CD4-positive, alpha-beta T cell (primary cell): ENCODE data around the gene FXYD3. TPM values are rescaled to one million over a fixed set of nuclear protein-coding genes. Genes with fewer than 3 reads are reported as not detected.

Source experiments
- ATAC-seq: fragments of 200-7000 bp; cut with Tn5 transposase; one replicate; pipeline ENCODE4 v1.10.0; 2022; ENCODE audit warnings: mild to moderate bottlenecking; ENCODE audit not compliant: poor library complexity
- CTCF ChIA-PET: fragments of 350-600 bp; sonication (Branson Sonifier 250); formaldehyde crosslinking; loops from one replicate; lab custom pipeline; 2021; ENCODE audit warnings: antibody characterized with exemption, inconsistent platforms; lab: Charles Lee
- POLR2A ChIA-PET: fragments of 350-600 bp; sonication (Branson Sonifier 250); formaldehyde crosslinking; loops from one replicate; lab custom pipeline; 2021; ENCODE audit warnings: antibody characterized with exemption, inconsistent platforms; lab: Charles Lee
- DNase-seq, 14 experiments: peaks; one replicate each; pipeline ENCODE4 v3.0.0-alpha.2; 2013 to 2020; ENCODE audit warnings: mixed read lengths in 2 of 14
- H3K27ac ChIP-seq, 2 donors: one replicate each; pipeline versions ENCODE4 v1.5.1 to v1.7.0; 2013; ENCODE audit warnings: low read length in 2 of 2, low read depth in 1 of 2, mild to moderate bottlenecking in 1 of 2
- H3K27me3 ChIP-seq, 2 experiments: 1 replicate in 1 of 2; 2 replicates in 1 of 2; pipeline versions ENCODE4 v1.6.1 to v1.7.0; 2013; ENCODE audit warnings: low read length in 2 of 2, control low read depth in 1 of 2, mild to moderate bottlenecking in 1 of 2, moderate library complexity in 1 of 2; ENCODE audit not compliant: insufficient read depth in 2 of 2, control insufficient read depth in 1 of 2
- H3K36me3 ChIP-seq: one replicate; pipeline ENCODE4 v1.6.1; 2013; ENCODE audit warnings: low read length, control low read depth; ENCODE audit not compliant: insufficient read depth
- H3K4me1 ChIP-seq: one replicate; pipeline ENCODE4 v1.6.1; 2013; ENCODE audit warnings: low read length, control low read depth; ENCODE audit not compliant: insufficient read depth
- H3K4me3 ChIP-seq: one replicate; pipeline ENCODE4 v1.5.1; 2013; ENCODE audit warnings: mild to moderate bottlenecking, low read length, moderate library complexity
- H3K9me3 ChIP-seq, 2 experiments: 1 replicate in 1 of 2; 2 replicates in 1 of 2; pipeline versions ENCODE4 v1.6.1 to v1.7.0; 2013; ENCODE audit warnings: low read length in 2 of 2, mild to moderate bottlenecking in 2 of 2, control low read depth in 1 of 2, moderate library complexity in 1 of 2; ENCODE audit not compliant: control insufficient read depth in 1 of 2, insufficient read depth in 1 of 2
- H3K27ac Mint-ChIP-seq: one replicate; pipeline ENCODE4 v1.8.0; 2020; ENCODE audit warnings: mixed read lengths
- H3K27me3 Mint-ChIP-seq: one replicate; pipeline ENCODE4 v1.8.0; 2021; ENCODE audit warnings: mixed read lengths
- H3K36me3 Mint-ChIP-seq: one replicate; pipeline ENCODE4 v1.8.0; 2021; ENCODE audit warnings: low read depth, mixed read lengths
- H3K4me1 Mint-ChIP-seq: one replicate; pipeline ENCODE4 v1.8.0; 2021; ENCODE audit warnings: low read depth, mixed read lengths
- H3K4me3 Mint-ChIP-seq: one replicate; pipeline ENCODE4 v1.8.0; 2020; ENCODE audit warnings: mild to moderate bottlenecking, mixed read lengths
- H3K9me3 Mint-ChIP-seq: one replicate; pipeline ENCODE4 v1.8.0; 2020; ENCODE audit warnings: mixed read lengths
- CTCF ChIP-seq: fragments of 200-600 bp; IDR thresholded peaks from one replicate; pipeline ENCODE4 v1.8.0; 2022; ENCODE audit warnings: antibody characterized with exemption, mild to moderate bottlenecking
- intact Hi-C, 2 experiments: fragments of 100-400 bp; cut with DNase I in 1 of 2; cut with micrococcal nuclease in 1 of 2; formaldehyde crosslinking; loops; one replicate each; pipeline versions ENCODE4 v1.15.1 to v1.9.0; 2023 to 2025; cut with DNase I, micrococcal nuclease
- total RNA-seq, 174 experiments: library from RNA in 2 of 174; stranded (reverse) in 2 of 174; gene quantifications; one replicate each; pipeline ENCODE4 v1.2.3 and lab custom pipeline; 2021 to 2026

Gene FXYD3
- total RNA-seq, 2 experiments from 2014 or later, result not detected

GRCh38 chr19:35117116-35117515, 1.5 kb downstream of the FXYD3 start:
- H3K4me3 ChIP-seq, result no peak overlapping the region
- no peaks in the 10 kb centered on the region for H3K27me3 ChIP-seq
- H3K4me1 ChIP-seq, result peaks cover 8% of the 10 kb centered on the region
- Mint-ChIP-seq H3K27ac (no peak overlapping the region), H3K4me3 (no peak overlapping the region), H3K27me3 (no peaks in the 10 kb centered on the region), H3K36me3 (no peaks in the 10 kb centered on the region), H3K4me1 (peaks cover 6% of the 10 kb centered on the region), H3K9me3 (no peaks in the 10 kb centered on the region)
- DNase-seq (no peak), ATAC-seq (no peak)
- ChIA-PET CTCF (no interaction called here), POLR2A (interaction anchor here (0.7 to 0.8 kb wide), 2 partner anchors 36 to 102 kb away, joined by 3 read pairs; no protein-coding TSS in a partner anchor)
- peaks cover 0 to 5% of the 10 kb centered on the region in 2 experiments for H3K9me3 ChIP-seq
- no peaks in the 10 kb centered on the region for H3K36me3 ChIP-seq
- intact Hi-C loops, result no loop called here
- no peak for TF ChIP-seq CTCF
- no peak overlapping the region for H3K27ac ChIP-seq

- ATAC-seq, result no peak
- no peaks in the 10 kb centered on the region for H3K27me3 Mint-ChIP-seq
- ChIA-PET CTCF (no interaction called here), POLR2A (no interaction called here)
- H3K36me3 Mint-ChIP-seq, result no peaks in the 10 kb centered on the region
- peaks cover 6% of the 10 kb centered on the region for H3K4me1 Mint-ChIP-seq
- H3K4me1 ChIP-seq, result peaks cover 8% of the 10 kb centered on the region
- intact Hi-C loops, result no loop called here
- H3K4me3 ChIP-seq, result no peak overlapping the region
- H3K27me3 ChIP-seq, result no peaks in the 10 kb centered on the region
- H3K9me3 Mint-ChIP-seq, result no peaks in the 10 kb centered on the region
- H3K36me3 ChIP-seq, result no peaks in the 10 kb centered on the region
- H3K4me3 Mint-ChIP-seq, result no peak overlapping the region
- H3K27ac ChIP-seq, result no peak overlapping the region
- DNase-seq, result no peak
- TF ChIP-seq CTCF, result no peak
- peaks cover 0 to 5% of the 10 kb centered on the region in 2 experiments for H3K9me3 ChIP-seq
- no peak overlapping the region for H3K27ac Mint-ChIP-seq
These were observed 2.2 kb downstream of the FXYD3 start for GRCh38 chr19:35117799-35118198.

GRCh38 chr19:35118268-35119020, 2.8 kb downstream of the FXYD3 start:
- no peaks in the 10 kb centered on the region for H3K27me3 Mint-ChIP-seq
- H3K4me1 Mint-ChIP-seq, result peaks cover 6% of the 10 kb centered on the region
- no peak overlapping the region for H3K4me3 ChIP-seq
- H3K27ac ChIP-seq, result no peak overlapping the region
- H3K27ac Mint-ChIP-seq, result no peak overlapping the region
- H3K4me1 ChIP-seq, result peaks cover 9% of the 10 kb centered on the region
- no peak overlapping the region for H3K4me3 Mint-ChIP-seq
- H3K27me3 ChIP-seq, result no peaks in the 10 kb centered on the region
- ATAC-seq (no peak), DNase-seq (no peak)
- TF ChIP-seq CTCF, result no peak
- CTCF ChIA-PET, result no interaction called here
- intact Hi-C loops, result no loop called here
- POLR2A ChIA-PET, result no interaction called here
- H3K36me3 ChIP-seq, result no peaks in the 10 kb centered on the region
- no peaks in the 10 kb centered on the region for H3K36me3 Mint-ChIP-seq
- H3K9me3 ChIP-seq, result peaks cover 0 to 5% of the 10 kb centered on the region in 2 experiments
- H3K9me3 Mint-ChIP-seq, result no peaks in the 10 kb centered on the region
